K562 (cell line): Measurements from ENCODE around the gene ITPR1. TPM values are rescaled to one million over a fixed set of nuclear protein-coding genes. Genes with fewer than 3 reads are reported as not detected.

Source experiments
- ILK ChIP-seq: fragments of 450-650 bp; IDR thresholded peaks from 2 replicates; pipeline ENCODE4 v1.6.1; 2016; ENCODE audit warnings: missing genetic modification characterization, low read depth, mild to moderate bottlenecking, missing compliant biosample characterization, moderate library complexity, borderline replicate concordance
- MTA1 ChIP-seq: fragments of 450-650 bp; IDR thresholded peaks from 2 replicates; pipeline ENCODE4 v1.6.1; 2017; ENCODE audit warnings: borderline replicate concordance
- UBTF ChIP-seq, 2 experiments: IDR thresholded peaks; 2 replicates each; pipeline ENCODE4 v1.6.1; 2012; ENCODE audit warnings: improper control_type of control experiment in 2 of 2, low read depth in 2 of 2, low read length in 2 of 2, borderline replicate concordance in 1 of 2
- ZBTB40 ChIP-seq, 2 experiments: fragments of 450-650 bp in 1 of 2; sonication (generic) in 1 of 2; formaldehyde crosslinking in 1 of 2; IDR thresholded peaks; 2 replicates each; pipeline versions ENCODE4 v1.7.1 to v1.9.0; 2016 to 2022; ENCODE audit warnings: inconsistent platforms in 1 of 2, mild to moderate bottlenecking in 1 of 2, missing genetic modification reagents in 1 of 2
- ZNF407 ChIP-seq: fragments of 450-650 bp; IDR thresholded peaks from 2 replicates; pipeline ENCODE4 v1.6.1; 2016; ENCODE audit warnings: low read depth
- polyA plus RNA-seq, 8 experiments: library from polyadenylated mRNA; depleted of rRNA in 4 of 8; stranded (reverse) in 5 of 8; unstranded in 3 of 8; fragments of >200 nt; fragmentation: Nextera tagmentation in 2 of 8; fragmentation: Illumina TruSeq in 1 of 8; extraction: Ambion mirVana in 2 of 8; extraction: Trizol in 1 of 8; gene quantifications; 2 replicates each; pipeline versions ENCODE4 v1.2.1 to v1.2.3, GENCODE V29; 2011 to 2014; ENCODE audit warnings: inconsistent platforms in 1 of 8, missing spikeins in 1 of 8
- total RNA-seq, 7 experiments: library from RNA; depleted of rRNA in 6 of 7; stranded (reverse); fragments of >200 nt in 6 of 7; fragmentation: Illumina TruSeq in 2 of 7; extraction: Trizol in 2 of 7; gene quantifications; 2 replicates each; pipeline versions ENCODE4 v1.2.1 to v1.2.3, GENCODE V29; 2011 to 2021; ENCODE audit warnings: low replicate concordance in 1 of 7

Gene ITPR1
- total and polyA plus RNA-seq, 9 of the 15 experiments (the other 6 are each of a cell fraction or from before 2014, with no cell fraction given), result 22.4 to 40.0 (median 27.4) TPM

- TF ChIP-seq ZNF407, result no peak
- no peak for TF ChIP-seq ILK (tag)
- TF ChIP-seq MTA1, result no peak
- no peak for TF ChIP-seq ZBTB40 (IDR thresholded peaks at IDR 0.05)
- no peak for TF ChIP-seq ZBTB40 (CRISPR knock-in tag; IDR thresholded peaks at IDR 0.05)
- TF ChIP-seq UBTF (IDR thresholded peaks at IDR 0.05; ENCODE audit: borderline replicate concordance in 1 of 2, low read depth in 2 of 2, low read length in 2 of 2), result no peak
These were observed 273.8 kb downstream of the ITPR1 start (continued) for GRCh38 chr3:4766716-4767499.
